Esophagus squamous epithelium (tissue), 5 donors: Measurements from ENCODE around the gene DOCK2. TPM values are rescaled to one million over a fixed set of nuclear protein-coding genes. Genes with fewer than 3 reads are reported as not detected.

Source experiments
- DNase-seq: peaks from one replicate; lab custom pipeline; 2025; lab: John Stamatoyannopoulos, UW
- H3K27ac ChIP-seq, 4 donors: fragments of 200-600 bp; sonication (generic); one replicate each; pipeline ENCODE4 v1.5.1; 2016 to 2019; ENCODE audit warnings: mild to moderate bottlenecking in 1 of 4
- H3K27me3 ChIP-seq, 4 donors: fragments of 200-600 bp; sonication (generic); 1 replicate in 3 of 4; 2 replicates in 1 of 4; pipeline versions ENCODE4 v1.5.1 to v1.6.0; 2017 to 2021; ENCODE audit warnings: antibody characterized with exemption in 1 of 4
- H3K36me3 ChIP-seq, 3 donors: fragments of 200-600 bp; sonication (generic); one replicate each; pipeline ENCODE4 v1.5.1; 2016 to 2019
- H3K4me1 ChIP-seq, 3 donors: fragments of 200-600 bp; sonication (generic); one replicate each; pipeline ENCODE4 v1.5.1; 2017 to 2019
- H3K4me3 ChIP-seq, 4 donors: fragments of 200-600 bp; sonication (generic); 1 replicate in 3 of 4; 2 replicates in 1 of 4; pipeline ENCODE4 v1.5.1; 2016 to 2019; ENCODE audit warnings: mild to moderate bottlenecking in 2 of 4, moderate library complexity in 1 of 4
- H3K9me3 ChIP-seq, 3 donors: fragments of 200-600 bp; sonication (generic); one replicate each; pipeline ENCODE4 v1.5.1; 2016 to 2019
- CTCF ChIP-seq, 6 experiments: fragments of 450-650 bp in 4 of 6; fragments of 200-600 bp in 2 of 6; sonication (generic) in 2 of 6; IDR thresholded peaks; one replicate each; pipeline ENCODE4 v1.5.1; 2016 to 2019; ENCODE audit warnings: antibody characterized with exemption in 6 of 6, mild to moderate bottlenecking in 4 of 6, moderate library complexity in 4 of 6
- POLR2A ChIP-seq, 4 donors: fragments of 450-650 bp; IDR thresholded peaks; one replicate each; pipeline ENCODE4 v1.6.1; 2017; ENCODE audit warnings: antibody characterized with exemption in 4 of 4, mild to moderate bottlenecking in 4 of 4, moderate library complexity in 3 of 4
- WGBS, 2 donors: methylation state at CpG; one replicate each; pipeline ENCODE4 v1.1.5; 2018; 5-methylcytosine and 5-hydroxymethylcytosine counted together
- intact Hi-C: fragments of 100-400 bp; cut with DNase I; formaldehyde crosslinking; loops from one replicate; pipeline ENCODE4 v1.15.0; 2022
- total RNA-seq, 4 donors: library from RNA; depleted of rRNA; stranded (reverse); fragments of >200 nt; gene quantifications; one replicate each; pipeline ENCODE4 v1.1.0, GENCODE V29; 2016
- donor health status: DM: yes; HTN: yes; CAD: no.

DOCK2 gene
- total RNA-seq, 4 donors from 2014 or later = 4.1 to 14.5 (median 10.0) TPM

DNA sequence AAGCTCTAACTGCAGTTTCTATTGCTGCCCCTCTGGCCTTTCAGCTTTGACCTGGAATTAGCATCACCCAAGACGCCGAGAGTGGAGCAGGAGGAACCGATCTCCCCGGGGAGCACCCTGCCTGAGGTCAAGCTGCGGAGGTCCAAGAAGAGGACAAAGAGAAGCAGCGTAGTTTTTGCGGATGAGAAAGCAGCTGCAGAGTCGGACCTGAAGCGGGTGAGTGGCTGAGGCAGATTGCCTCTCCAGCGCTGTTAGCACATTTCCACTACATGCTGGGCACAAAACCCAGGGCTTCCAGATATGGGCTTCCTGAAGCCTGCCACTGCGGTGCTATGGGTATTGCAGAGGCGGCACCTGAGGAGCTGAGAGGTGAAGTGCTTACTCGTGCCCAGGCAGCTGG is 441.9 kb downstream of the DOCK2 start:
- Histone ChIP-seq H3K4me3 (no peak overlapping the region), H3K27me3 (no peaks in the 10 kb centered on the region), H3K27ac (no peak overlapping the region), H3K9me3 (no peaks in the 10 kb centered on the region), H3K36me3 (no peaks in the 10 kb centered on the region), H3K4me1 (no peaks in the 10 kb centered on the region)
- TF ChIP-seq POLR2A (IDR thresholded peaks at IDR 0.05) (no peak), CTCF (IDR thresholded peaks at IDR 0.05) (no peak)
- intact Hi-C loops = no loop called here
- 78 to 97% methylated on average over 4 to 5 of the region's 13 CpGs for WGBS, 2 donors
- DNase-seq = no peak

- TF ChIP-seq CTCF (IDR thresholded peaks at IDR 0.05) (no peak), POLR2A (IDR thresholded peaks at IDR 0.05) (no peak)
- Histone ChIP-seq H3K4me3 (no peak overlapping the region), H3K9me3 (no peaks in the 10 kb centered on the region), H3K27me3 (no peaks in the 10 kb centered on the region), H3K36me3 (no peaks in the 10 kb centered on the region), H3K4me1 (no peaks in the 10 kb centered on the region), H3K27ac (no peak overlapping the region)
- no peak for DNase-seq
- intact Hi-C loops = no loop called here
- WGBS, 2 donors = 80 to 89% methylated on average over 1 of the region's 1 CpG
Observed at GRCh38 chr5:170080217-170080616, 443.1 kb downstream of the DOCK2 start.

DNA sequence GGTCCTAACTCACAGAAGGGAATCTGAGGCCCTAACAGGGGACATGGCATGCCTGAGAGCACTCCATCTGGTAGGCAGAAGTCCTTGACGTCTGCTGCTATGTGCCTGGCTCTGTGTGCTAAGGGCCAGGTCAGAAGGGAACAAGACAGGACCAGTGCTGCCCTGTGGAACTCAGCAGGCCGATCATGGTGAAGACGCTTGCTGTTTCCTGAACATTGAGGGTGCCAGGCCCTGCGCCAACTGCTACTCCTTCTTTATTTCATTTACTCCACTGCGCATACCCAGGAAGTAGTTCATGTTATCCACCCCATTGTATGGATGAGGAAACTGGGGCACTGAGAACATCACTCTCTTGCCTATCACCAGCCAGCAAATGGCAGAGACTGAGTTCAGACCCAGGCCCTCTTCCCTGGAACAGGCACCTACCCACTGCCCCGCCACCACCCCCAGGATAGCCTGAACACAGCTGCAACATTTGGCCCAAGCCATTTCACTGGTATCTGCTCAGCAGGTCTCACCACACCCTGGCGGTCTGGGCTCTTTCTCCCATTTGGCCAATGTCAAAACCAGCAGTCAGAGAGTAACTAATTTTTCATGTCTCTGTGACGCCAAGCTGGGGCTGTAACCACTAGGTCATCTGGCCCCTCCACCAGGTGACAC is 443.8 kb downstream of the DOCK2 start:
- no peak overlapping the region for H3K4me3 ChIP-seq
- intact Hi-C loops = no loop called here
- H3K27me3 ChIP-seq = no peaks in the 10 kb centered on the region
- H3K27ac ChIP-seq = no peak overlapping the region
- TF ChIP-seq POLR2A (IDR thresholded peaks at IDR 0.05) = no peak
- no peak for TF ChIP-seq CTCF (IDR thresholded peaks at IDR 0.05)
- WGBS, 2 donors = 75 to 79% methylated on average over 7 of the region's 8 CpGs
- H3K4me1 ChIP-seq = no peaks in the 10 kb centered on the region
- H3K9me3 ChIP-seq = no peaks in the 10 kb centered on the region
- H3K36me3 ChIP-seq = no peaks in the 10 kb centered on the region
- no peak for DNase-seq

DNA sequence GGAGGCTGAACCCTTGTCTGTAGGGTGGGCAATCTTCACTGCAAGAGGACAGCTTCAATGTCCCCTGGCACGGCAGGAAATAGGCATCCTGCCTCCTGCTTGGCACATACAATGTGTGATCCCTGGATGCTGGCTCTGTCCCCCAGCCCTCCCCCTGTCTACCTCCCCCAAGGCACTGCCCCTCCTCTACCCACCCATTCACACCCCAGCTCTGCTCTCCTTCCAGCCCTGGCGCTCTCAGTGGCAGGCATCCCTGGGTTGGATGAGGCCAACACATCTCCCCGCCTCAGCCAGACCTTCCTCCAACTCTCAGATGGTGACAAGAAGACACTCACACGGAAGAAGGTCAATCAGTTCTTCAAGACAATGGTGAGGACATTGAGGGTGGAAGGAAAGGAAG is 444.5 kb downstream of the DOCK2 start:
- H3K4me3 ChIP-seq = no peak overlapping the region
- no peaks in the 10 kb centered on the region for H3K27me3 ChIP-seq
- no peak for TF ChIP-seq POLR2A (IDR thresholded peaks at IDR 0.05)
- H3K36me3 ChIP-seq = no peaks in the 10 kb centered on the region
- H3K4me1 ChIP-seq = no peaks in the 10 kb centered on the region
- no peaks in the 10 kb centered on the region for H3K9me3 ChIP-seq
- 60 to 76% methylated on average over 1 to 2 of the region's 4 CpGs for WGBS, 2 donors
- intact Hi-C loops = no loop called here
- DNase-seq = no peak
- H3K27ac ChIP-seq = no peak overlapping the region

DNA sequence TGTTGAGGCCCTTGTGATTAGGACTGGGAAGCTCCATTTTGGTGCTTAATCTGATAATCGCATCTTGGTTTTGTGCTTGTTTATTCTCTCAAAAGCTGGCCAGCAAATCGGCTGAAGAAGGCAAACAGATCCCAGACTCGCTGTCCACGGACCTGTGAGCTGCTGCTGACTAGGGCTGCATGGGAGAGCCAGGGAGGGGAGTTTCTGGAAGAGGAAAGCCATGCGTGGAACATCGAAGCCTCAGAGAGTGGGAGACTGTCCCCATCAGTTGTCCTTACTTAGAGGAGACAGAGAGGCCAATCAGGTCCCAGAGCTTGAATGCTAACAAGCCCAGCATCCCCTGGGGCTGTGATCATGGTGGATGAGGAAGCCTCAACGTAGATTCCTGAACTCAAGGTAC is 445.6 kb downstream of the DOCK2 start:
- Histone ChIP-seq H3K4me1 (no peaks in the 10 kb centered on the region), H3K4me3 (no peak overlapping the region), H3K36me3 (no peaks in the 10 kb centered on the region), H3K27ac (no peak overlapping the region), H3K9me3 (no peaks in the 10 kb centered on the region), H3K27me3 (no peaks in the 10 kb centered on the region)
- intact Hi-C loops = no loop called here
- 76 to 85% methylated on average over 4 to 5 of the region's 7 CpGs for WGBS, 2 donors
- TF ChIP-seq POLR2A (IDR thresholded peaks at IDR 0.05) (no peak), CTCF (IDR thresholded peaks at IDR 0.05) (no peak)
- DNase-seq = no peak
